Ishikawa (cell line): ENCODE results near the gene CCDC15.

Experiments used
- CEBPB ChIP-seq: IDR thresholded peaks from 2 replicates; pipeline ENCODE4 v1.6.1; 2012
- CREB1 ChIP-seq: IDR thresholded peaks from 2 replicates; pipeline ENCODE4 v1.6.1; 2012; ENCODE audit warnings: low read depth
- EGR1 ChIP-seq: IDR thresholded peaks from 2 replicates; pipeline ENCODE4 v1.6.1; 2012
- EP300 ChIP-seq: IDR thresholded peaks from 2 replicates; pipeline ENCODE4 v1.6.1; 2012; ENCODE audit warnings: borderline replicate concordance
- FOXM1 ChIP-seq: IDR thresholded peaks from 2 replicates; pipeline ENCODE4 v1.6.1; 2012; ENCODE audit warnings: low read depth, borderline replicate concordance
- MAX ChIP-seq: IDR thresholded peaks from 2 replicates; pipeline ENCODE4 v1.6.1; 2012
- NFIC ChIP-seq: IDR thresholded peaks from 2 replicates; pipeline ENCODE4 v1.6.1; 2012
- RAD21 ChIP-seq: IDR thresholded peaks from 2 replicates; pipeline ENCODE4 v1.6.1; 2012; ENCODE audit warnings: low read depth
- REST ChIP-seq: IDR thresholded peaks from 2 replicates; pipeline ENCODE4 v1.6.1; 2012; ENCODE audit warnings: low read depth, mild to moderate bottlenecking
- TAF1 ChIP-seq: IDR thresholded peaks from 2 replicates; pipeline ENCODE4 v1.6.1; 2012; ENCODE audit warnings: low read depth, mild to moderate bottlenecking
- TCF12 ChIP-seq: IDR thresholded peaks from 2 replicates; pipeline ENCODE4 v1.6.1; 2012; ENCODE audit warnings: low read depth
- TEAD4 ChIP-seq: IDR thresholded peaks from 2 replicates; pipeline ENCODE4 v1.6.1; 2012
- USF1 ChIP-seq: IDR thresholded peaks from 2 replicates; pipeline ENCODE4 v1.6.1; 2012
- YY1 ChIP-seq: IDR thresholded peaks from 2 replicates; pipeline ENCODE4 v1.6.1; 2012; ENCODE audit warnings: low read depth
- ZBTB7A ChIP-seq: IDR thresholded peaks from 2 replicates; pipeline ENCODE4 v1.6.1; 2012; ENCODE audit warnings: low read depth

The CCDC15 gene

GRCh38 chr11:125070699-125071254 is 116.8 kb downstream of the CCDC15 start:
- TF ChIP-seq FOXM1 (no peak), EGR1 (no peak), REST (no peak), TAF1 (no peak), MAX (no peak), RAD21 (no peak), NFIC (no peak), USF1 (no peak), CEBPB (no peak), EP300 (no peak), TCF12 (no peak), YY1 (no peak), ZBTB7A (no peak), TEAD4 (no peak), CREB1 (no peak)

- no peak for TF ChIP-seq TEAD4
These were observed 117.4 kb downstream of the CCDC15 start for GRCh38 chr11:125071435-125071834.

GRCh38 chr11:125071846-125072217 is 117.8 kb downstream of the CCDC15 start:
- no peak for TF ChIP-seq TAF1
- TF ChIP-seq MAX = no peak
- no peak for TF ChIP-seq TCF12
- TF ChIP-seq TEAD4 = no peak
- TF ChIP-seq USF1 = no peak
- TF ChIP-seq CEBPB = no peak

GRCh38 chr11:125072218-125072960 is 118.4 kb downstream of the CCDC15 start:
- no peak for TF ChIP-seq EP300

GRCh38 chr11:125072961-125073590 is 119.1 kb downstream of the CCDC15 start:
- TF ChIP-seq ZBTB7A (no peak), TAF1 (no peak), CEBPB (no peak), REST (no peak), TEAD4 (no peak), MAX (no peak), NFIC (no peak), TCF12 (no peak), EP300 (no peak), FOXM1 (no peak), EGR1 (no peak), CREB1 (no peak), USF1 (no peak), RAD21 (no peak), YY1 (no peak)
